Stimulated activated CD8-positive, alpha-beta memory T cell treated with anti-CD3 and anti-CD28 coated beads, Interleukin-7, amount 100 ng/mL, for 4 hours (primary cell): ENCODE data around the gene NEURL4.

Experiments
- DNase-seq, 2 donors: peaks; one replicate each; pipeline ENCODE4 v3.0.0-alpha.2; 2020; ENCODE audit warnings: low read depth in 2 of 2

Gene NEURL4

DNA sequence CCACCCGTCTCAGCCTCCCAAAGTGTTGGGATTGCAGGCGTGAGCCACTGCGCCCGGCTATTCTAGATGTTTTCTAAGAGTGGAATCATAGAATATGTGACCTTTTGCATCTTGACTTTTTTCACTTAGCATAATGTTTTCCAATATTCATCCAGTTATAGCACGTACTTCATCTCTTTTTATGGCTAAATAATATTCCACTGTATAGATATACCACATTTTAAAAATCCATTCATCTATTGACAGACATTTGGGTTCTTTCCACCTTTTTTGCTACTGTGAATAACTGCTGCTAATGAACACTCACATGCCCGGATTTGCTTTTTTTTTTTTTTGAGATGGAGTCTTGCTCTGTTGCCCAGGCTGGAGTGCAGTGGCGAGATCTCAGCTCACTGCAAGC is 25.0 kb downstream of the NEURL4 start:
- no peak for DNase-seq

DNA sequence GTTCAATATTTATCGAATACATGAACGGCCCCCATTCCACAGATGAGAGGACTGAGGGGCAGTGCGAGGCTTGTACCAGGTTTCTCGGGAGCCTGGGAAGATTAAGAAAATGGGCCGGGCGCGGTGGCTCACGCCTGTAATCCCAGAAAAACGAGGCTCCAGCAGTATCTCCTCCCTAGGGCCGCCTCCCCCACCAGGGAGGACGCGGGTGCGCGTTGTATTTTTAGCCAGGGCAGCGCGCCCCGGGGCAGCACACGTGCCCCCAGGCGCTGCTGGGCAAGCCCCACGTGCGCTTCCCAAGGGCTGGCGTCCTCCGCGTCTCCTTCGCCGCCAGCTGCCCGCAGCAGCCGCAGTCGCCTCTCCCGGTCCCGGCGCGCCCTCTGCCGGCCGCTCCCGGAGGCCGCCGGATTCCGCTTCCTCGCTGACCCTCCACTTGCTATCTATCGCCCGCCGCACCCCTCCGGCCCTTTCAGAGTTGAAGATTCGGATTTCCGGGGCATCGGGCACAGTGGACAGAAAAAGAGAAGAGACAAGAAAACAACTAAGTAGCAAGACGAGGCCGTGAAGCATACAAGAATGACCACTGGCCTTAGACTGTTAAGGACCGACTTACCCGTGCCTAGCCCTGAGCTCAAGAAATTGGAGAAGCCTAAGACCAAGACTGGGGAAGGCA is 32.8 kb downstream of the NEURL4 start:
- peak in 1 of 2 donors; percentile 61 for DNase-seq

DNA sequence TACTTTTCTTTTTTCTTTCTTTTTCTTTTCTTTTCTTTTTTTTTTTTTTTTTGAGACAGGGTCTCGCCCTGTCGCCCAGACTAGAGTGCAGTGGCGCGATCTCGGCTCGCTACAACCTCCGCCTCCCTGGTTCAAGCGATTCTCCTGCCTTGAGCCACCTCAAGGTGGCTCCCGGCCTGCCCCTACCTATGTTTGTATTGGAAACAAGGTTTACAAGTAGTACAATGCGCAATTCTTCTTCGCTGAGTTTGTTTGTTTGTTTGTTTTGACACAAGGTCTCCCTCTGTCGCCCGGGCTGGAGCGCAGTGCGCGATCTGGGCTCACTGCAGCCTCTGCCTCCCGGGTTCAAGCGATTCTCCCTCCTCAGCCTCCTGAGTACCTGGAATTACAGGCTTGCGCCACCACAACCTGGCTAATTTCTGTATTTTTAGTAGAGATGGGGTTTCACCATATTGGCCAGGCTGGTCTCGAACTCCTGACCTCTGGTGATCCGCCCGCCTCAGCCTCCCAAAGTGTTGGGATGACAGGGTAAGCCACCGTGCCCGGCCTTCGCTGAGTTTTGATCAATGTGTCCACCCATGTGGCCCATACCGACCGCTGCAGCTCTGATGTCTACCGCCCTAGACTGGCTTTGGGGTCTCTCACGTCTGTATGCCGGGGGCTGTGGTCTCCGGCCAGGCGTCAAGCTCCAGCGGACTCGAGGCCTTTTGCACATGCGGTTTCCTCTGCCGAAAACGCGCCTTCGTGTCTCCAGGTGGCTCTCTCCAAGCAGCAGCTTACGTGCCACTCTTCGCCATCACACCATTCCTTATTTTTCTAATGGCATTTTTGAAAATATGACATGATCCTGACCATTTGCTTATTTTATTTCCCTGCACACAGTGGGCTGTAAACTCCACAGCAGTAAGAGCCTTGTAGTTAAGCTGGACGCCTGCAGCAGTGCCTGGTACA is 33.6 kb downstream of the NEURL4 start:
- DNase-seq, result no peak

DNA sequence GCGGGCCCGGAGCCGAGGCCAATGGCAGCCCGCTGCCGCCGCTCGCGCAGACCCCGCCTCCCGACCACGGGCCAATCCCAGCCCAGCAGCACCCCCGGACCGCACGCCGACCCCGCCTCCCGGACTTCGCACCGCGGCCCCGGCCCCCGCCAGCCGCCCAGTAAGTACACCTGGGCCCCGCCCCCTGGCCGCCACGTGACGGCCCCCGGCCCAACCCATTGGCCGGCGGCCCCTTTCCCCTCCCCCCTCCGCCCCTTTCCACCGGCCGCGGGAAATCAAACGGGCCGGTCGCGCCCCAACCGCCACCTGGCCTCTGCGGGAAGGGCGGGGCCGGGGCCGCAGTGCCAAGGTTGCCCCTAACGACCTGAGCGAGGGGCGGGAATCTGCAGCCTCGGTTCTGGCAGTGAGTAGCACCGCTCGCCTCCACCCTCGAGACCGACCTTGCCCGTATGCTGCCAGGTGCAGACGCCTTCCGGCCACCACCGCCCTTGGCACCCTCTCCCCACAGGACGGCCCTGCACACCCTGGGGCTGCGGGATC is 34.5 kb downstream of the NEURL4 start, which contains the start of gene YBX2:
TSS of gene YBX2 (minus strand) at position 26 of the 540 bp plus-strand sequence. CDS start 139 bp downstream, outside the sequence.
- peak; percentile 60 to 76 for DNase-seq

DNA sequence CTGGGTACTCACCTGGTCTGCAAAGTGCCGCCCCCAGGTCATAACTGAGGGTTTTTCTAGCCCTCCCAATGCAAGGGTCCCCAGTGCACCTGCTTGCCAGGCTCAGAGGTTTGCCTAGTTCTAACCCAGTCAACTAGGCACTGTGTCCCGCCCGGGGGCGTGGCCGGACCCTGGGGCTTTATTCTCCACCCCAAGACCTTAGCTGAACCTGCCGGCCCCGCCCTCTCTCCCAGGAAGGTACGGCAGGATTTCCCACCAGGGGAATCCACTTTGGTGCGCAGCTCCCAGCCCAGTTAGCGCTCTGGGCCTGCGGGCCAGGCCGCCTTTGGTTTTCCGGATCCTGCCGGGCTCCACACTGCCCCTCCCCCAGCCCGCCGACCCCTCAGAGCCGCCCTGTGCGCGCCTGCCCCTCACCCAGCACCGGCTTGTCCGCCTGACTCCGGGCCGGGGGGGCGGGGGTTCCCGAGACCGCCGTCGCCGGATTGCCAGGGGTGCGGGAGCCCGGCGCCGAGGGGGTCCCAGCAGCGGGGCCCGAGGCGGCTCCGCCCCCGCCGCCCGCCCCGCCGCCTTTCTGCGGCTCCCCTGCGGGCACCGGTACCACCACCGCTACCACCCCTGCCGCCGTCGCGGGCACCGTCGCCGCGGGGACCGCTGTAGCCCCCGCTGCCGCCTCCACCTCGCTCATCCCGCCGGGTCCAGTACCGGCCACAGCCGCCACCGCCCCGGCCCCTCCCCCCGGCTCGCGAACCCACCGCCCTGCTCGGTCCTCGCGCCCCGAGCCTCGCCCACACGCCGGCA is 35.1 kb downstream of the NEURL4 start:
- DNase-seq, result no peak

DNA sequence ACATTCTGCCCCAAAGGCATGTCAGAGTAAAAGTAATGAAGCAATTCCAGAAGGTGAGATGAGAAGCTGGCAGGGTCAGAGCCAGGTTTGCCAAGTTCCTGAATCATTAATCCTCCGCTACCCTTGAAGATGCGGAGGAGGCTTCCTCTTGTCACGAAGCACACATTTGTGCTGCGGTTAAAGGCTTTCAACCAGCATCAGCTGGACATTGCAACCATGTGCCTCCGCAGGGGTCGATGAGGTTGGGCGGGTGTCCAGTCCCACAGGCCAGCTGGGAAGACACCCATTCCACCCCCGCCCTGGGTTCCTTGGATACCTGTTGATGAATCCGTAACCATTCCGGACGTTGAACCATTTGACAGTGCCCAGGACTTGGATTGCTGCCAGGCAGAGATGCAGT is 36.0 kb downstream of the NEURL4 start:
- DNase-seq, result no peak

DNA sequence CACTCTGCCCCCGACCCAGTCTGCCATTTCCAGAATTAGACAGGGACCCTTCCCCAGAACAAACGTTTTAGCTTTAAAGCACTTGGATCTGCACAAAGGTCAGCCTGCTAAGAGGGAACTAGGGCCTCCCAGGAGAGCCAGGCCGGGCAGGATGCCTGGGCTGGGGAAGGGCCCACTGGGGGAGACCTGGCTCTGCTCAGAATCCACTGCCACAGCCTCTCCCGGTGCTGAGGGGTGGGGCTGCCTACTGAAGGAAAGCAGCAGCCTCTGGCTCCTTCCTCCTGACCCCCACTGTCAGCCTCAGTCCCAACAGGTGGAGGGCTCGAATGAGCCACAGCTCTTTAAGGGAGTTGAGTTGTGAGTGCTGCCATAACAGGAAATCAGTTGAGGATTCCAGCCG is 36.4 kb downstream of the NEURL4 start:
- no peak for DNase-seq

DNA sequence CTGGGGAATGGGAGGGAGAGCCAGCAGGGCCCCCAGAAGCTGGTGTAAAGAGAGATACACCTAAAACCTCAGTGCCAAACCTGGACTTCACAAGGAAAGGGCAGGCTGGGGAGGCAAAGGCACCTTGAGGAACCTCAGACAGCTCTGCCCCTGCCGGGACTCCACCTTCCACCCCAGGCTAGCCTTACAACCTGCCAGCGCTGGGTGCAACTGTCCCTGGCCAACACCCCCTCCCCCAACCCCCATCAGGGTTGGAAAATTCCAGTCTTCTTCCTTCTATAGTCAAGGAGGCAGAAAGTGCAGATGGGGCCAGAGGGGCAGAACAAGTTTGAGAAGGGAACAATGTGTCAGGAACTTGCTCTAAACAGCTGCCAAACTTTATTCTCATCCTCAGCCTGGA is 36.9 kb downstream of the NEURL4 start:
- DNase-seq, result no peak

DNA sequence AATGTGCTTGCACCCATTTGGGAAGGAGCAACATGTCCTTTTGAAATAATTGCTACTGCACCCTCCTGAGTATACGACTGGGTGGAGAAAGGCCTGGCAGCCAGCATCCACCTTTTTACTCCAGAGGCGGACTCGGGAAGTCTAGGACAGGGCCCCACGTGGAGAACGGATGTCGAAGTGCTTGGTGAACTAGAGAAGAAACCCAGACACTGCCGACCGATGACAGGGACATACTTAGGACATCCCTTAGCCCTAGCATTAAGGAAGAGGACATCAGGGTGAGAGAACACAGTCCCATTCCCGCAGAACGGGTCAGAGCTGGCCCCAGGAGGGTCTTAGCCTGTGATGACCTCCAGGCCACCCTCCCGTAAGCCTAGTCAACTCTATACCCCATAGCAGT is 38.5 kb downstream of the NEURL4 start:
- DNase-seq, result no peak

DNA sequence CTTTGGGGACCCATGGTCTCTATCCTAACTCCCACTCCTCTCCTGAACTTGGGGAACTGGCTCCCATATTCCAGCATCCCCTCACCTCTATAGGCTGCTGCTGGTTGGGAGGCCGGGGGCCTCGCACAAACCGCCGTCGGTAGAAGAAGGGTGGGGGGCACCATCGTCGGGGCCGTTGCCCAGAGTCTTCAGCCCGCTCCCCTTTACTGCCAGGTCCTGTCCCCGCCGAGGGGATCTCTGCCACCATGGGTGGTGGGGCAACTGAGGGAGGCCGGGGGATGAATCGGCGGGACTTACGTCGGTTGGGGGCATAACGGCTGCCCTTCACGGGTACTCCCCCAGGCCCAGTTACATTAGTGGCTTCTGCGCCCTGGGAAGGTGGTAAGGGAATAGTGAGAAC is 39.0 kb downstream of the NEURL4 start:
- no peak for DNase-seq

DNA sequence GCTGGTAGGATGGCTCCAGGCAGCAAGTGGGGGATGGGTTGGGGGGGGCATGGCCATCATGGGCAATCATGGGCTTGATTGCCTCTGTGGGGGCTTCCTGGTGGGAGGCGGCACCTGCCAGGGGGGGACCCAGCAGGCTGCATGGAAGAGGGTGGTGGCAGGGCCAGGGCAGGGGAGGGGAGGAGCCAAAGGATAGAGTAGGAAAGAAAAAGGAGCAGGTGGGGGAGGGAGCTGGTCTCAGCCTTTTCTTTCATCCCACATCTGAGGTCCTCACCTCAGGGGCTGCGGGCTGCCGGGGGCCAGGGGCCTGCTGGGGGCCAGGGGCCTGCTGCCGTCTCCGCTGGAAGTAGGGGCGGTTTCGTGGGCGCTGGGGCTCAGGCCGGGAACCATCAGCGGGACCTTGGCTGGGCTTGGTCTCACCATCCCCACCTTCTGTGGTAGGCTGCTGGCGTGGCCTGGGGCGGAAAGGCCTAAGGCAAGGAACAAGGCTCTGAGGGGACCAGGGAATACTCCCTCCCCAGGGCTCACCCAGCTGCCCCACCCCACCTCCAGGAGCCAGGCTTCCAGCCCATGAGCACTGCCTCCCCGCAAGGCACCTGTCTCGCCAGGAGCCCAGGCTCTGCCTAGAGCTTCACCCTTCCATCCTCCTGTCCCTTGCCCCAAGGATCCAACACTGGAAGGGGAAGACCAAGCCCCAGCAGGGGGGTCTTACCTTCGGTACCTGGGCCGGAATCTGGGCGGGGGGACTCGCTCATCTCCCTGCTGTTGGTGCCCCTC is 39.7 kb downstream of the NEURL4 start:
- no peak for DNase-seq

DNA sequence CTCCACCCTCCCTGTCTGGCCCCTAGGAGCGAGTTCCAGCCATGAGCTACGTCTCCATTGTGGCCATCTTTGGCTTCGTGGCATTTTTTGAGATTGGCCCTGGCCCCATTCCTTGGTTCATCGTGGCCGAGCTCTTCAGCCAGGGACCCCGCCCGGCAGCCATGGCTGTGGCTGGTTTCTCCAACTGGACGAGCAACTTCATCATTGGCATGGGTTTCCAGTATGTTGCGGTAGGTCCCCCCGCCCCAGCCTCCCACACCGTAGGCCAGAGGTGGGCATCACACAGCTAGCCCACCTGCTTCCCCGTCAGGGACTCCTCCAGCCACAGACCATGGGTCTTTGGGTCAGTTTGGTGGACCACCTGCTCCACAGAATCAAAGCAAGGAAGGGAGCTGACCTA is 43.5 kb downstream of the NEURL4 start:
- DNase-seq, result no peak

DNA sequence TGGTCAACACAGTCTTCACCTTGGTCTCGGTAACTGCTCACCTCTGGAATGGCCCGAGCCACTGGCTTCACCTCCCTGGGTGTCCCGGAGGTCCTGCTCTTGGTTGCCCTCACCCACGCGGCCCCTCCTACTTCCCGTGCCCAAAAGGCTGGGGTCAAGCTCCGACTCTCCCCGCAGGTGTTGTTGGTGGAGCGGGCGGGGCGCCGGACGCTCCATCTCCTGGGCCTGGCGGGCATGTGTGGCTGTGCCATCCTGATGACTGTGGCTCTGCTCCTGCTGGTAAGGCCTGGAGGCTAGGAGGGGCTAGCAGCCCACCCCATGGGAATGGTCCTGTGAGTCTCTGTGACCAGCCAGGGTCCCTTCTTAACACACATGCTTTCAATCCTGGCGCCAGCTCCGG is 44.2 kb downstream of the NEURL4 start:
- no peak for DNase-seq

DNA sequence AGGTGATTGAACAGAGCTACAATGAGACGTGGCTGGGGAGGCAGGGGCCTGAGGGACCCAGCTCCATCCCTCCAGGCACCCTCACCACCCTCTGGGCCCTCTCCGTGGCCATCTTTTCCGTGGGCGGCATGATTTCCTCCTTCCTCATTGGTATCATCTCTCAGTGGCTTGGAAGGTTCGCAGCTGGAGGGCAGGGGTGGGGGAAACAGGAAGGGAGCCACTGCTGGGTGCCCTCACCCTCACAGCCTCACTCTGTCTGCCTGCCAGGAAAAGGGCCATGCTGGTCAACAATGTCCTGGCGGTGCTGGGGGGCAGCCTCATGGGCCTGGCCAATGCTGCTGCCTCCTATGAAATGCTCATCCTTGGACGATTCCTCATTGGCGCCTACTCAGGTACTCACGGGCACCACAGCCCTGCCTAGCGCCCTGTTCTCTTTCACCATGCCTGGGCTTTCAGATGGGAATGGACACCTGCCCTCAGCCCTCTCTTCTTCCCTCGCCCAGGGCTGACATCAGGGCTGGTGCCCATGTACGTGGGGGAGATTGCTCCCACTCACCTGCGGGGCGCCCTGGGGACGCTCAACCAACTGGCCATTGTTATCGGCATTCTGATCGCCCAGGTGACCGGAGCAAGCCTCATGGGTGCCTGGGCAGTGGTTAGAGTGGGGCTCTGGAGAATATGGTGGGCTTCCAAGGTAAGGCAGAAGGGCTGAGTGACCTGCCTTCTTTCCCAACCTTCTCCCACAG is 45.5 kb downstream of the NEURL4 start:
- DNase-seq, result no peak

DNA sequence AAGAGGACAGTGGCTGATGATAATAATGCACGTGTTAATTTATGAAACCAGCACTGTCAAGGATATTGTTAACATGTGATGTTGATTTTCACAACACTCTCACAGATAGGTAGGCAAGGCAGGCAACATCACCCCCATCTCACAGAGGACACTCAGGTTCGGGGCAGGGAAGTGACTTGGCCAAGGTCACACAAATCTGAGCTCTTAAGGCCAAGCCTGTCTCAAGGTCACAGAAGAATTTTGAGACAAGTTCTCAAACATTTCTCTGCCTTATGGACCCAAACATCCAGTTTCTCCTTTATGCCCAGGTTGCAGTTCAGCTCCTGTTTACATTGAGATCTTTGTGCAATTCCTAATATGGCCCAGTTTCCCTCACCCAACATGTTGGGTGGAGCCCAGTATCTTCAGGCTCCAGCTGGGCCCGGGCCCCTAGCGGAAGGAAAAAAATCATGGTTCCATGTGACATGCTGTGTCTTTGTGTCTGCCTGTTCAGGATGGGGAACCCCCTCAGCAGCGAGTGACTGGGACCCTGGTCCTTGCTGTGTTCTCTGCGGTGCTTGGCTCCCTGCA is 46.3 kb downstream of the NEURL4 start:
- no peak for DNase-seq

DNA sequence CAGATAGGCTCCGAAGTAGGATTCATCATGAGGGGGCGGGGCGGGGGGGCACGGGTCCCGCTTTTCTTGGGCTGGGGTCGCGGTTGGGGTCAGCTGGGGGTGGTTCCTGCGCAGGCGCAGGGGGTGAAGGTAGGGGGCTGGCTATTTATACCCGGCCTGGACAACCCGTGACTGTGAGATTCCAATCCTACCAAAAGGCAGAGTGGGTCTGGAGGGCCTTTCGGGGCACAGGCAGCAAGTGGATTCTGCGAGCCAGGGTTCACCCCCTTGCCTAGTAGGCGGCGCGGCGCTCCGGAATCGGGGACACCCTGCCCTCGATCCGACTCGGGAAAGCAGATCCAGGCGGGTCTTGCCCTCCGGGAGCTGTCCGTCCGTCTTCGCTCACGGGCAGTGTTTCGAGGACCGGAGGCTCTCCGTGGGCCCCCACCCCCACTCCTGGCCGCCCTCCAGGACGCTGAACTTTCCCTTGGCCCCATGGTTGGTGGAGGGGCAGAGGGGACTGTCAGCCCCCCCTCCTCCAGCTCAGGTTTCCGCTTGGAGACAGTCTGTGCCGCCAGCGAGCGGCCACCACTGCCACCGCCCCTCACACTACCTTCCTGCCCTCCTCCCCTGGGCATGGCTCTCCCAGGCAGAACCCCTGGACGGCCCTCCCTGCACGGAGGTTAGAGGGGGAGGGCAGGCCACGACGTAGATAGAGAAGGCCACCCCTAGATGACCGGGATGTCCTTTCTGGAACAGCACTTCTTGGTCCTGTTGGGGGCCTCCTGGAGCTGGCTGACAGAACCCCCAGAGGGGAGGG is 47.0 kb downstream of the NEURL4 start:
- no peak for DNase-seq

DNA sequence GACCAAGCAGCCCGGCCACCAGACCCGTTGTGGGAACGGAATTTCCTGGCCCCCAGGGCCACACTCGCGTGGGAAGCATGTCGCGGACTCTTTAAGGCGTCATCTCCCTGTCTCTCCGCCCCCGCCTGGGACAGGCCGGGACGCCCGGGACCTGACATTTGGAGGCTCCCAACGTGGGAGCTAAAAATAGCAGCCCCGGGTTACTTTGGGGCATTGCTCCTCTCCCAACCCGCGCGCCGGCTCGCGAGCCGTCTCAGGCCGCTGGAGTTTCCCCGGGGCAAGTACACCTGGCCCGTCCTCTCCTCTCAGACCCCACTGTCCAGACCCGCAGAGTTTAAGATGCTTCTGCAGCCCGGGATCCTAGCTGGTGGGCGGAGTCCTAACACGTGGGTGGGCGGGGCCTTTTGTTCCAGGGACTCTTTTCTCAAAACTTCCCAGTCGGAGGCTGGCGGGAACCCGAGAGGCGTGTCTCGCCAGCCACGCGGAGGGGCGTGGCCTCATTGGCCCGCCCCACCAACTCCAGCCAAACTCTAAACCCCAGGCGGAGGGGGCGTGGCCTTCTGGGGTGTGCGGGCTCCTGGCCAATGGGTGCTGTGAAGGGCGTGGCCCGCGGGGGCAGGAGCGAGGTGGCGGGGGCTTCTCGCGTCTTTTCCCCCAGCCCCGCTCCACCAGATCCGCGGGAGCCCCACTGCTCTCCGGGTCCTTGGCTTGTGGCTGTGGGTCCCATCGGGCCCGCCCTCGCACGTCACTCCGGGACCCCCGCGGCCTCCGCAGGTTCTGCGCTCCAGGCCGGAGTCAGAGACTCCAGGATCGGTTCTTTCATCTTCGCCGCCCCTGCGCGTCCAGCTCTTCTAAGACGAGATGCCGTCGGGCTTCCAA is 47.8 kb downstream of the NEURL4 start, which contains the start of gene SLC2A4:
TSS of gene SLC2A4 (plus strand) at position 645 of the 879 bp plus-strand sequence. CDS start at position 862, 217 bp downstream.
- peak; percentile 76 to 83 for DNase-seq

DNA sequence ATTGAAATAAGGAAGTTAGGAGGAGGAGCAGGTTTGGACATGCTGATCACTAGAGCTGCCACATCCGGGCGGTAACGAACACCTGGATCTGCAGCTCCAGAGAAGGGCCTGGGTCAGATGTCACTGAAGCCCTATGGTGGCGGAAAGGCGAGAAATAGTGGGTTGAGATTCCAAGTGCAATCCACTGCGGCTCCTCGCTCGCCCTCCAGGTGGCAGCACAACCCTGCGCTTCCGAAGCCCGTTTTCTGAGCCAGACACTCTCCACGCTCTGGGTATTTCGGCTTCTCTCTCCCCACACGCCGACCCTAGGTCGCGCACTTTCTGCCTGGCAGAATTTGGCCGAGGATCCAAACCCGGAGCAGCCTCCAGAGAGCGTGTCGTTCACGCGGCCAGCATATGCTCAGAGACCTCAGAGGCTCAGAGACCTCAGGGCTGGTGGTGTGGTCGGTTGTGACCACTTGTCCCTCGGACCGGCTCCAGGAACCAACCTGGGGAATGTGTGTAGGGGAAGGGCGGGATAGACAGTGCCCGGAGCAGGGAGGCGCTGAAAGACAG is 48.5 kb downstream of the NEURL4 start:
- peak; percentile 70 to 77 for DNase-seq
